Esophagus muscularis mucosa (tissue), 4 donors: ENCODE results near the gene BIN1. TPM values are rescaled to one million over a fixed set of nuclear protein-coding genes. Genes with fewer than 3 reads are reported as not detected.

Experiments
- DNase-seq: peaks from one replicate; pipeline ENCODE4 v3.0.0-alpha.2; 2017; ENCODE audit errors: extremely low spot score
- H3K27ac ChIP-seq, 4 donors: fragments of 200-600 bp; sonication (generic); replicated peaks in 1 of 4; 1 replicate in 3 of 4; 2 replicates in 1 of 4; pipeline ENCODE4 v1.5.1; 2016 to 2019; ENCODE audit warnings: mild to moderate bottlenecking in 1 of 4
- H3K27me3 ChIP-seq, 4 donors: fragments of 200-600 bp; sonication (generic); one replicate each; pipeline versions ENCODE4 v1.5.1 to v1.6.0; 2016 to 2019
- H3K36me3 ChIP-seq, 4 donors: fragments of 200-600 bp; sonication (generic); one replicate each; pipeline ENCODE4 v1.5.1; 2016 to 2019
- H3K4me1 ChIP-seq, 4 donors: fragments of 200-600 bp; sonication (generic); one replicate each; pipeline ENCODE4 v1.5.1; 2016 to 2019
- H3K4me3 ChIP-seq, 4 donors: fragments of 200-600 bp; sonication (generic); 1 replicate in 2 of 4; 2 replicates in 2 of 4; pipeline ENCODE4 v1.5.1; 2016 to 2019; ENCODE audit warnings: mild to moderate bottlenecking in 4 of 4, moderate library complexity in 1 of 4
- H3K9me3 ChIP-seq, 4 donors: fragments of 200-600 bp; sonication (generic); 1 replicate in 3 of 4; 2 replicates in 1 of 4; pipeline ENCODE4 v1.5.1; 2016 to 2019
- CTCF ChIP-seq, 3 experiments: fragments of 200-600 bp in 2 of 3; fragments of 450-650 bp in 1 of 3; sonication (generic) in 2 of 3; IDR thresholded peaks; one replicate each; pipeline ENCODE4 v1.5.1; 2017 to 2019; ENCODE audit warnings: antibody characterized with exemption in 3 of 3, mild to moderate bottlenecking in 2 of 3, moderate library complexity in 1 of 3
- EP300 ChIP-seq: sonication (generic); formaldehyde crosslinking; IDR thresholded peaks from one replicate; pipeline ENCODE4 v1.6.1; 2017; ENCODE audit warnings: antibody characterized with exemption
- POLR2A ChIP-seq: fragments of 450-650 bp; IDR thresholded peaks from one replicate; pipeline ENCODE4 v1.6.1; 2017; ENCODE audit warnings: antibody characterized with exemption, moderate library complexity, mild to moderate bottlenecking, low read depth
- POLR2AphosphoS5 ChIP-seq, 2 donors: sonication (generic); formaldehyde crosslinking; IDR thresholded peaks; one replicate each; pipeline ENCODE4 v1.6.1; 2017; ENCODE audit warnings: antibody characterized with exemption in 2 of 2
- WGBS: methylation state at CpG from one replicate; pipeline ENCODE4 v1.1.5; 2018; 5-methylcytosine and 5-hydroxymethylcytosine counted together
- intact Hi-C: fragments of 100-400 bp; cut with DNase I; formaldehyde crosslinking; loops from one replicate; pipeline ENCODE4 v1.15.1; 2023
- total RNA-seq, 4 donors: library from RNA; depleted of rRNA; stranded (reverse); fragments of >200 nt; gene quantifications; one replicate each; pipeline versions ENCODE4 v1.1.0 to v1.2.1, GENCODE V29; 2016

The BIN1 gene
- total RNA-seq, 4 donors from 2014 or later: 32.4 to 78.2 (median 50.2) TPM

GRCh38 chr2:127007652-127008051 is 99.3 kb downstream of the BIN1 start:
- intact Hi-C loops: no loop called here
- WGBS: 77% methylated on average over 3 of the region's 3 CpGs
- Histone ChIP-seq H3K4me1 (peaks cover 0 to 6% (median 0%) of the 10 kb centered on the region in 4 donors), H3K27me3 (peaks cover 0 to 16% (median 0%) of the 10 kb centered on the region in 4 donors), H3K4me3 (no peak overlapping the region), H3K9me3 (no peaks in the 10 kb centered on the region), H3K36me3 (no peaks in the 10 kb centered on the region), H3K27ac (no peak overlapping the region)
- TF ChIP-seq POLR2AphosphoS5 (IDR thresholded peaks at IDR 0.05) (no peak), POLR2A (no peak)
- DNase-seq: no peak

- H3K27me3 ChIP-seq: peaks cover 0 to 10% (median 0%) of the 10 kb centered on the region in 4 donors
- no peak for TF ChIP-seq EP300
- TF ChIP-seq CTCF (IDR thresholded peaks at IDR 0.05): no peak
- TF ChIP-seq POLR2A: no peak
- no peak for TF ChIP-seq POLR2AphosphoS5 (IDR thresholded peaks at IDR 0.05)
- no peak for DNase-seq
- H3K27ac ChIP-seq: no peak overlapping the region
- no peaks in the 10 kb centered on the region for H3K36me3 ChIP-seq
- intact Hi-C loops: no loop called here
- WGBS: 83% methylated on average over 4 of the region's 4 CpGs
- no peak overlapping the region for H3K4me3 ChIP-seq
- H3K9me3 ChIP-seq: no peaks in the 10 kb centered on the region
- peaks cover 0 to 4% (median 0%) of the 10 kb centered on the region in 4 donors for H3K4me1 ChIP-seq
These were observed 100.0 kb downstream of the BIN1 start for GRCh38 chr2:127006962-127007361.

- Histone ChIP-seq H3K4me3 (no peak overlapping the region), H3K27ac (no peak overlapping the region), H3K36me3 (no peaks in the 10 kb centered on the region), H3K27me3 (no peaks in the 10 kb centered on the region), H3K9me3 (no peaks in the 10 kb centered on the region), H3K4me1 (no peaks in the 10 kb centered on the region)
- DNase-seq: no peak
- TF ChIP-seq POLR2A (no peak), CTCF (IDR thresholded peaks at IDR 0.05) (no peak)
- intact Hi-C loops: no loop called here
- 89% methylated on average over 6 of the region's 6 CpGs for WGBS
These were observed 101.9 kb downstream of the BIN1 start for GRCh38 chr2:127004893-127005600.

GRCh38 chr2:127003070-127003800 is 103.7 kb downstream of the BIN1 start:
- Histone ChIP-seq H3K9me3 (no peaks in the 10 kb centered on the region), H3K36me3 (no peaks in the 10 kb centered on the region), H3K4me1 (no peaks in the 10 kb centered on the region), H3K27ac (no peak overlapping the region), H3K27me3 (no peaks in the 10 kb centered on the region), H3K4me3 (no peak overlapping the region)
- no peak for TF ChIP-seq POLR2A
- no peak for TF ChIP-seq EP300
- TF ChIP-seq POLR2AphosphoS5 (IDR thresholded peaks at IDR 0.05): no peak
- no peak for TF ChIP-seq CTCF (IDR thresholded peaks at IDR 0.05)
- intact Hi-C loops: no loop called here
- peak; percentile 87 for DNase-seq
- 87% methylated on average over 9 of the region's 9 CpGs for WGBS

GRCh38 chr2:127001751-127002150 is 105.2 kb downstream of the BIN1 start:
- Histone ChIP-seq H3K9me3 (no peaks in the 10 kb centered on the region), H3K36me3 (no peaks in the 10 kb centered on the region), H3K4me3 (no peak overlapping the region), H3K27me3 (no peaks in the 10 kb centered on the region), H3K4me1 (no peaks in the 10 kb centered on the region), H3K27ac (no peak overlapping the region)
- TF ChIP-seq EP300: no peak
- TF ChIP-seq POLR2A: no peak
- TF ChIP-seq POLR2AphosphoS5 (IDR thresholded peaks at IDR 0.05): no peak
- TF ChIP-seq CTCF (IDR thresholded peaks at IDR 0.05): no peak
- 77% methylated on average over 5 of the region's 5 CpGs for WGBS
- intact Hi-C loops: no loop called here
- peak; percentile 34 for DNase-seq
